IMR-90 (cell line): Measurements from ENCODE around the gene ADSS1. TPM values are rescaled to one million over a fixed set of nuclear protein-coding genes. Genes with fewer than 3 reads are reported as not detected.

Experiments used
- ATAC-seq: fragments of 200-7000 bp; cut with Tn5 transposase; 2 replicates; pipeline ENCODE4 v1.9.1; 2020; ENCODE audit warnings: low read depth, mild to moderate bottlenecking, moderate library complexity
- BruUV-seq: library from RNA; stranded (reverse); fragments of 400-500 nt; replicated peaks from 2 replicates; lab custom pipeline; 2021; lab: Mats Ljungman, UMichigan
- CTCF ChIA-PET: fragments of 300-600 bp; formaldehyde crosslinking; extraction: SDS; loops from one replicate; lab custom pipeline; 2021; ENCODE audit warnings: antibody characterized with exemption; lab: Yijun Ruan, JAX
- POLR2A ChIA-PET: fragments of 300-600 bp; sonication (Branson Sonifier 250); formaldehyde crosslinking; loops from one replicate; lab custom pipeline; 2022; ENCODE audit warnings: antibody characterized with exemption; ENCODE audit not compliant: unreplicated experiment; lab: Charles Lee
- DNase-seq: peaks from one replicate; pipeline ENCODE4 v3.0.0; 2013
- H2AFZ ChIP-seq: replicated peaks from 2 replicates; pipeline ENCODE3; 2013; ENCODE audit warnings: low read length, mild to moderate bottlenecking; ENCODE audit not compliant: poor library complexity
- H2AK5ac ChIP-seq: 2 replicates; pipeline ENCODE4 v1.6.1; 2013; ENCODE audit warnings: low read depth, low read length, inconsistent platforms
- H2AK9ac ChIP-seq: replicated peaks from 2 replicates; pipeline ENCODE3; 2013; ENCODE audit warnings: mild to moderate bottlenecking, low read depth, low read length, moderate library complexity; ENCODE audit not compliant: poor library complexity
- H2BK120ac ChIP-seq: 2 replicates; pipeline ENCODE4 v1.6.1; 2013; ENCODE audit warnings: low read depth, low read length, inconsistent platforms
- H2BK15ac ChIP-seq: 3 replicates; pipeline ENCODE4 v1.6.1; 2013; ENCODE audit warnings: low read depth, low read length, inconsistent platforms
- H2BK20ac ChIP-seq: 2 replicates; pipeline ENCODE4 v1.6.1; 2013; ENCODE audit warnings: low read depth, mild to moderate bottlenecking, inconsistent platforms, low read length, moderate library complexity
- H2BK5ac ChIP-seq: 2 replicates; pipeline ENCODE4 v1.6.1; 2013; ENCODE audit warnings: mild to moderate bottlenecking, low read depth, low read length, inconsistent platforms; ENCODE audit not compliant: poor library complexity, severe bottlenecking
- H3K14ac ChIP-seq: replicated peaks from 2 replicates; pipeline ENCODE4 v1.6.1; 2013; ENCODE audit warnings: low read depth, low read length, inconsistent platforms
- H3K18ac ChIP-seq: 2 replicates; pipeline ENCODE4 v1.6.1; 2013; ENCODE audit warnings: low read depth, low read length, control low read depth
- H3K23ac ChIP-seq: 2 replicates; pipeline ENCODE4 v1.6.1; 2013; ENCODE audit warnings: low read depth, low read length, inconsistent platforms
- H3K27ac ChIP-seq: 2 replicates; pipeline ENCODE4 v1.5.1; 2013; ENCODE audit warnings: mild to moderate bottlenecking, control low read depth, low read length; ENCODE audit not compliant: insufficient read depth
- H3K27me3 ChIP-seq: 2 replicates; pipeline ENCODE4 v1.6.1; 2013; ENCODE audit warnings: low read length; ENCODE audit not compliant: control insufficient read depth, insufficient read depth
- H3K36me3 ChIP-seq: 2 replicates; pipeline ENCODE4 v1.6.1; 2013; ENCODE audit warnings: low read length, mixed read lengths; ENCODE audit not compliant: control insufficient read depth, insufficient read depth
- H3K4ac ChIP-seq: 2 replicates; pipeline ENCODE4 v1.6.1; 2013; ENCODE audit warnings: low read depth, low read length, inconsistent platforms
- H3K4me1 ChIP-seq: 2 replicates; pipeline ENCODE4 v1.6.1; 2013; ENCODE audit warnings: low read length, mixed read lengths; ENCODE audit not compliant: control insufficient read depth, insufficient read depth
- H3K4me2 ChIP-seq: 2 replicates; pipeline ENCODE4 v1.6.1; 2013; ENCODE audit warnings: low read depth, mild to moderate bottlenecking, control low read depth, low read length, moderate library complexity
- H3K4me3 ChIP-seq: 2 replicates; pipeline ENCODE4 v1.5.1; 2013; ENCODE audit warnings: low read depth, mild to moderate bottlenecking, control low read depth, low read length, moderate library complexity; ENCODE audit not compliant: insufficient read depth
- H3K56ac ChIP-seq: 2 replicates; pipeline ENCODE4 v1.6.1; 2013; ENCODE audit warnings: low read length, inconsistent platforms; ENCODE audit not compliant: insufficient read depth; ENCODE audit errors: extremely low read depth
- H3K79me1 ChIP-seq, 2 experiments: 2 replicates each; pipeline ENCODE4 v1.6.1; 2013; ENCODE audit warnings: low read length in 2 of 2, inconsistent platforms in 1 of 2, low read depth in 1 of 2
- H3K9ac ChIP-seq: 2 replicates; pipeline ENCODE4 v1.6.1; 2013; ENCODE audit warnings: low read depth, low read length, control low read depth
- H3K9me1 ChIP-seq: 2 replicates; pipeline ENCODE4 v1.6.1; 2013; ENCODE audit warnings: low read length, inconsistent platforms; ENCODE audit not compliant: insufficient read depth
- H3K9me3 ChIP-seq: 2 replicates; pipeline ENCODE4 v1.6.1; 2013; ENCODE audit warnings: low read length; ENCODE audit not compliant: control insufficient read depth, insufficient read depth
- H4K20me1 ChIP-seq: 2 replicates; pipeline ENCODE4 v1.6.1; 2013; ENCODE audit warnings: low read length, inconsistent platforms; ENCODE audit not compliant: insufficient read depth
- H4K5ac ChIP-seq: 2 replicates; pipeline ENCODE4 v1.6.1; 2013; ENCODE audit warnings: mild to moderate bottlenecking, low read depth, low read length, control low read depth
- H4K8ac ChIP-seq, 2 experiments: 2 replicates each; pipeline ENCODE4 v1.6.1; 2013; ENCODE audit warnings: low read depth in 2 of 2, low read length in 2 of 2, control low read depth in 1 of 2, inconsistent platforms in 1 of 2
- H4K91ac ChIP-seq: 2 replicates; pipeline ENCODE4 v1.6.1; 2013; ENCODE audit warnings: low read depth, low read length, inconsistent platforms; ENCODE audit not compliant: insufficient read depth
- CEBPB ChIP-seq: IDR thresholded peaks from 2 replicates; pipeline ENCODE4 v1.6.1; 2012; ENCODE audit warnings: low read depth, low read length, improper control_type of control experiment
- WGBS, 2 experiments: methylation state at CpG; one replicate each; pipeline versions ENCODE4 v1.1.5 to v1.1.7; 2013; ENCODE audit warnings: missing lambda C conversion rate in 2 of 2; ENCODE audit not compliant: insufficient read length in 1 of 2; ENCODE audit errors: extremely low coverage in 2 of 2; 5-methylcytosine and 5-hydroxymethylcytosine counted together
- dilution Hi-C: fragments of 300-500 bp; cut with HindIII; formaldehyde crosslinking; loops from one replicate; pipeline ENCODE4 v1.14.3; 2018; ENCODE audit warnings: low sequenced_read_pairs; ENCODE audit not compliant: unreplicated experiment
- in situ Hi-C: fragments of 300-500 bp; cut with MboI; formaldehyde crosslinking; loops from 3 replicates; pipeline ENCODE4 v1.14.3; 2019; ENCODE audit warnings: low sequenced_read_pairs, inconsistent platforms, mixed read lengths
- intact Hi-C: fragments of 100-400 bp; cut with micrococcal nuclease; formaldehyde crosslinking; loops from 2 replicates; pipeline ENCODE4 v1.10.0; 2022
- polyA plus RNA-seq, 3 experiments: library from polyadenylated mRNA; depleted of rRNA; stranded (reverse); fragments of >200 nt; gene quantifications; 2 replicates each; pipeline ENCODE4 v1.2.3, GENCODE V29; 2012; ENCODE audit warnings: low replicate concordance in 1 of 3
- total RNA-seq: library from RNA; depleted of rRNA; stranded (reverse); fragments of >200 nt; gene quantifications from 2 replicates; pipeline ENCODE4 v1.2.3, GENCODE V29; 2012
- TF ChIP-seq, protein P1 (sequence below): conservative IDR thresholded peaks from 2 replicates; pipeline ENCODE4 v1.5.1; 2012; ENCODE audit warnings: mild to moderate bottlenecking, low read depth, low read length, improper control_type of control experiment

Gene ADSS1
- total and polyA plus RNA-seq, 2 of the 4 experiments (the other 2 are of a cell fraction): 1.8 to 5.2 TPM

DNA sequence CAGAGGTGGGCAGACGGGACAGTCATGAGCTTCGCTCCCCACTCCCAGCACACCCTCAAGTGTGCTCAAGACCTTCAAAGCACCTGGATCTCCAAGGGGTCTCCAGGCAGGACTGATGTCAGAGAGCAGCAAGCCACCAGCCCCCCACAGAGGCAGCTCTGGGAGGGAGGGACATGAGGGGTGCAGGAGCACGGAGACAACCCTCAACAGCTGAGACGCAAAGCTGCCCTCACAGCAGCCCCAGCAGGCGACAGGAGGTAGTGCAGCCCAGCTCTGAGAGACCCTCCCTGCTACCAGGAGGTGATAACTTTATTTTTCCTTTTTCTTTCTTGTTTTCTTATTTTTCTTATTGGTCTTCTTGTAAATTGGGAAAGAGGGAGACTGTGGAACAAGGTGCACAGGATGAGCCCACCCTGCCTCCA is 46.8 kb downstream of the ADSS1 start:
- no peaks in the 10 kb centered on the region; the same call in 1 of the 2 replicates for H3K9me3 ChIP-seq
- H3K4me2 ChIP-seq: no peak overlapping the region
- no peak overlapping the region for H4K8ac ChIP-seq
- H2BK20ac ChIP-seq: no peak overlapping the region
- ChIA-PET CTCF (interaction anchor here (1.2 to 1.6 kb wide), 2 partner anchors 18 to 56 kb away, joined by 4 to 5 read pairs; partner anchors contain the start of gene SIVA1), POLR2A (no interaction called here)
- no peak overlapping the region for H3K4me3 ChIP-seq
- H2BK5ac ChIP-seq: no peak overlapping the region
- H3K18ac ChIP-seq: no peak overlapping the region
- ATAC-seq: no peak
- no peak overlapping the region for H3K27ac ChIP-seq
- H3K9ac ChIP-seq: no peak overlapping the region
- dilution Hi-C loops (no loop called here), in situ Hi-C loops (no loop called here), intact Hi-C loops (no loop called here)
- no peak overlapping the region for H2AK9ac ChIP-seq
- no peak overlapping the region for H3K4ac ChIP-seq
- H3K36me3 ChIP-seq: peaks cover 50% of the 10 kb centered on the region
- H2BK15ac ChIP-seq: no peak overlapping the region
- no peak overlapping the region for H3K56ac ChIP-seq
- peaks cover 22% of the 10 kb centered on the region for H4K20me1 ChIP-seq
- no peaks in the 10 kb centered on the region for H3K27me3 ChIP-seq
- TF ChIP-seq CEBPB: no peak
- TF ChIP-seq, protein P1, sequence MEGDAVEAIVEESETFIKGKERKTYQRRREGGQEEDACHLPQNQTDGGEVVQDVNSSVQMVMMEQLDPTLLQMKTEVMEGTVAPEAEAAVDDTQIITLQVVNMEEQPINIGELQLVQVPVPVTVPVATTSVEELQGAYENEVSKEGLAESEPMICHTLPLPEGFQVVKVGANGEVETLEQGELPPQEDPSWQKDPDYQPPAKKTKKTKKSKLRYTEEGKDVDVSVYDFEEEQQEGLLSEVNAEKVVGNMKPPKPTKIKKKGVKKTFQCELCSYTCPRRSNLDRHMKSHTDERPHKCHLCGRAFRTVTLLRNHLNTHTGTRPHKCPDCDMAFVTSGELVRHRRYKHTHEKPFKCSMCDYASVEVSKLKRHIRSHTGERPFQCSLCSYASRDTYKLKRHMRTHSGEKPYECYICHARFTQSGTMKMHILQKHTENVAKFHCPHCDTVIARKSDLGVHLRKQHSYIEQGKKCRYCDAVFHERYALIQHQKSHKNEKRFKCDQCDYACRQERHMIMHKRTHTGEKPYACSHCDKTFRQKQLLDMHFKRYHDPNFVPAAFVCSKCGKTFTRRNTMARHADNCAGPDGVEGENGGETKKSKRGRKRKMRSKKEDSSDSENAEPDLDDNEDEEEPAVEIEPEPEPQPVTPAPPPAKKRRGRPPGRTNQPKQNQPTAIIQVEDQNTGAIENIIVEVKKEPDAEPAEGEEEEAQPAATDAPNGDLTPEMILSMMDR: peak; percentile 45
- DNase-seq: no peak
- no peak overlapping the region for H3K23ac ChIP-seq
- peaks cover 0 to 18% of the 10 kb centered on the region in 2 experiments; a peak in 1 of 4 replicates for H3K79me1 ChIP-seq
- H4K91ac ChIP-seq: no peak overlapping the region
- no CpG with 5 or more reads among the region's 5 CpGs for WGBS, 2 experiments
- H3K9me1 ChIP-seq: no peaks in the 10 kb centered on the region
- H3K4me1 ChIP-seq: peaks cover 5% of the 10 kb centered on the region
- no peak overlapping the region for H4K5ac ChIP-seq
- H2AK5ac ChIP-seq: no peak overlapping the region
- H3K14ac ChIP-seq: no peak overlapping the region
- no peak overlapping the region for H2AFZ ChIP-seq
- BruUV-seq: no TSS peak
- H2BK120ac ChIP-seq: no peak overlapping the region
